Hepatocyte (in vitro differentiated cells): ENCODE measurements around the gene DOC2B. TPM values are rescaled to one million over a fixed set of nuclear protein-coding genes. Genes with fewer than 3 reads are reported as not detected.

Source experiments
- DNase-seq: peaks from one replicate; pipeline ENCODE4 v3.0.0-alpha.2; 2016; ENCODE audit warnings: low spot score
- H2AFZ ChIP-seq: fragments of 200-600 bp; sonication (generic); 2 replicates; pipeline ENCODE4 v1.6.0; 2016; ENCODE audit warnings: antibody characterized with exemption, mild to moderate bottlenecking
- H3K27ac ChIP-seq: fragments of 200-600 bp; sonication (generic); 2 replicates; pipeline ENCODE4 v1.5.1; 2016; ENCODE audit warnings: mild to moderate bottlenecking
- H3K27me3 ChIP-seq: fragments of 200-600 bp; sonication (generic); 2 replicates; pipeline ENCODE4 v1.6.1; 2016
- H3K36me3 ChIP-seq: fragments of 200-600 bp; sonication (generic); replicated peaks from 2 replicates; pipeline ENCODE4 v1.5.1; 2016; ENCODE audit warnings: low read depth; ENCODE audit not compliant: insufficient read depth
- H3K4me1 ChIP-seq: fragments of 200-600 bp; sonication (generic); 2 replicates; pipeline ENCODE4 v1.5.1; 2016; ENCODE audit warnings: mild to moderate bottlenecking, moderate library complexity; ENCODE audit not compliant: insufficient read depth
- H3K4me2 ChIP-seq: fragments of 200-600 bp; sonication (generic); 2 replicates; pipeline ENCODE4 v1.6.0; 2016
- H3K4me3 ChIP-seq: fragments of 200-600 bp; sonication (generic); 2 replicates; pipeline ENCODE4 v1.5.1; 2016; ENCODE audit warnings: mild to moderate bottlenecking
- H3K79me2 ChIP-seq: fragments of 200-600 bp; sonication (generic); 2 replicates; pipeline ENCODE4 v1.6.0; 2017; ENCODE audit warnings: mild to moderate bottlenecking
- H3K9me2 ChIP-seq: fragments of 200-600 bp; sonication (generic); replicated peaks from 2 replicates; pipeline ENCODE4 v1.6.0; 2017; ENCODE audit warnings: mild to moderate bottlenecking; ENCODE audit not compliant: insufficient read depth
- H3K9me3 ChIP-seq: fragments of 200-600 bp; sonication (generic); 2 replicates; pipeline ENCODE4 v1.5.1; 2016; ENCODE audit warnings: low read depth, mild to moderate bottlenecking
- H4K20me1 ChIP-seq: fragments of 200-600 bp; sonication (generic); 2 replicates; pipeline ENCODE4 v1.6.0; 2016; ENCODE audit warnings: mild to moderate bottlenecking; ENCODE audit not compliant: insufficient read depth, poor library complexity, severe bottlenecking
- CTCF ChIP-seq: fragments of 200-600 bp; sonication (generic); IDR thresholded peaks from 2 replicates; pipeline ENCODE4 v1.5.1; 2016; ENCODE audit warnings: antibody characterized with exemption, mild to moderate bottlenecking; ENCODE audit not compliant: poor library complexity
- EZH2 ChIP-seq: fragments of 200-600 bp; sonication (generic); IDR thresholded peaks from 2 replicates; pipeline ENCODE4 v1.6.1; 2016; ENCODE audit warnings: antibody characterized with exemption, mild to moderate bottlenecking, borderline replicate concordance
- EZH2phosphoT487 ChIP-seq: fragments of 200-600 bp; sonication (generic); IDR thresholded peaks from one replicate; pipeline ENCODE4 v1.6.1; 2018; ENCODE audit warnings: antibody characterized with exemption, mild to moderate bottlenecking, low read depth, moderate library complexity; ENCODE audit not compliant: unreplicated experiment, severe bottlenecking
- WGBS: methylation state at CpG from one replicate; pipeline ENCODE4 v1.1.6; 2016; ENCODE audit warnings: low lambda C conversion rate; ENCODE audit errors: missing lambda C conversion rate; 5-methylcytosine and 5-hydroxymethylcytosine counted together
- polyA plus RNA-seq: library from polyadenylated mRNA; unstranded; fragments of >200 nt; fragmentation: Nextera tagmentation; extraction: Ambion mirVana; gene quantifications from 2 replicates; pipeline ENCODE4 v1.2.1, GENCODE V29; 2016
- total RNA-seq: library from RNA; depleted of rRNA; stranded (reverse); fragments of >200 nt; gene quantifications from 2 replicates; pipeline ENCODE4 v1.2.3, GENCODE V29; 2014

DOC2B gene
- total and polyA plus RNA-seq, 2 experiments from 2014 or later = 0.59 to 1.6 TPM

GRCh38 chr17:153851-154250 is 27.6 kb downstream of the DOC2B start:
- TF ChIP-seq EZH2 (no peak), EZH2phosphoT487 (no peak), CTCF (no peak)
- H2AFZ ChIP-seq = no peak overlapping the region
- H3K27ac ChIP-seq = no peak overlapping the region
- WGBS = 91% methylated on average over 9 of the region's 9 CpGs
- H3K9me2 ChIP-seq = no peaks in the 10 kb centered on the region
- H3K9me3 ChIP-seq = no peaks in the 10 kb centered on the region
- H3K4me1 ChIP-seq = no peaks in the 10 kb centered on the region
- H3K36me3 ChIP-seq = no peaks in the 10 kb centered on the region
- DNase-seq = no peak
- no peak overlapping the region for H3K4me3 ChIP-seq
- no peaks in the 10 kb centered on the region for H3K79me2 ChIP-seq
- H3K27me3 ChIP-seq = no peaks in the 10 kb centered on the region
- no peak overlapping the region for H3K4me2 ChIP-seq
- H4K20me1 ChIP-seq = no peaks in the 10 kb centered on the region

- no peak for DNase-seq
- H3K4me1 ChIP-seq = no peaks in the 10 kb centered on the region
- H2AFZ ChIP-seq = no peak overlapping the region
- TF ChIP-seq CTCF = no peak
- no peak for TF ChIP-seq EZH2phosphoT487
- TF ChIP-seq EZH2 = no peak
- no peaks in the 10 kb centered on the region for H3K79me2 ChIP-seq
- H3K27ac ChIP-seq = no peak overlapping the region
- no peaks in the 10 kb centered on the region for H3K27me3 ChIP-seq
- no peaks in the 10 kb centered on the region for H3K36me3 ChIP-seq
- H3K9me3 ChIP-seq = no peaks in the 10 kb centered on the region
- H4K20me1 ChIP-seq = no peaks in the 10 kb centered on the region
- no peak overlapping the region for H3K4me2 ChIP-seq
- no peaks in the 10 kb centered on the region for H3K9me2 ChIP-seq
- no peak overlapping the region for H3K4me3 ChIP-seq
- WGBS = 89% methylated on average over 12 of the region's 12 CpGs
Measured at GRCh38 chr17:152860-153420, 28.5 kb downstream of the DOC2B start.

- Histone ChIP-seq H3K27me3 (no peaks in the 10 kb centered on the region), H3K27ac (no peak overlapping the region), H2AFZ (no peak overlapping the region), H3K4me2 (no peak overlapping the region), H3K36me3 (no peaks in the 10 kb centered on the region), H4K20me1 (no peaks in the 10 kb centered on the region), H3K9me2 (no peaks in the 10 kb centered on the region), H3K4me3 (no peak overlapping the region), H3K4me1 (no peaks in the 10 kb centered on the region), H3K9me3 (no peaks in the 10 kb centered on the region), H3K79me2 (no peaks in the 10 kb centered on the region)
- 89% methylated on average over 26 of the region's 26 CpGs for WGBS
- TF ChIP-seq CTCF (no peak), EZH2 (no peak), EZH2phosphoT487 (no peak)
- no peak for DNase-seq
Measured at GRCh38 chr17:151886-152859, 29.3 kb downstream of the DOC2B start.
